ENCODE measurements around the gene FGF22. TPM values are rescaled to one million over a fixed set of nuclear protein-coding genes. Genes with fewer than 3 reads are reported as not detected.

The FGF22 gene
- total and polyA plus RNA-seq, 10 of the 15 experiments (the other 5 are each of a cell fraction or from before 2014, with no cell fraction given) = 0.05 TPM; not detected in 9

DNA sequence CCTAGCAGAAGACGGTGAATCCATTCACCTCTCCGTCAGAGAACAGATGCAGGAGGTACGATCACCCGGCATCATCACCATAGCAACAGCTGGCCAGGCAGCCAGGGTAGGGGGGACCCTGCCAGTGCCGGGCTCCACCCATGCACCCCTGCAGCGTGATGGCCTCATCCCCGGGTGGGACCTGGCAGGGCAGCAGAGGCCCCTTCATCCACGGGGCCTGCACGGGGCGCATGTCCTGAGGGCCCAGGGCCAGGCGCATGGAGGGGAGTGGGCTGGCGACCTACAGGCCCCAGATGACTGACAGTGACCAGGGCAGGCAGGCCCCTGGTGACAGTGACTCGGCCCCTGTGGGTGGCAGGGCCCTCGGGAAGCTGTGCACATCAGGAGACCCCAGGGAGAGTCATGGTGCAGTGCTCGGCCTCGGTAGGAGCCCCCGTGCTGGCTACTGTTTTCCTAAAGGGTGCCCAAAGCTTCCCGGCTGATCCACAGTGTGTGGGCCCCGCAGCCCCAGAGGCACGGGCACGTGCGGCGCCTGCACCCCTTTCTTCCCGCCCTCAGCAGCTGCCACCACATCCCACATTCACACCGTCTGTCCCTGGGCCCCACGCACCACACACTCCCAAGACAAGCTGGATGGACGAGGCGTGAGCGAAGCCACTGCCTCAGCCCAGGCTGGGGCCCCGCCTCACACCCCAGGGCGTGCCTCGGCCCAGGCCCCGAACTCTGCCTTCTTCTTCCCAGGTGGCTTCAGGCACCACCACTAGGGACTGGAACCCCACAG is 18.6 kb downstream of the FGF22 start:
- no peak for ATAC-seq
- no peaks in the 10 kb centered on the region for H3K9me3 ChIP-seq (replicated peaks; ENCODE audit: control insufficient read depth, insufficient read depth, low read length)
- in situ Hi-C loops (cut with MboI) = no loop called here
- H3K79me2 ChIP-seq (ENCODE audit: control insufficient read depth, insufficient read depth, low read length) = peaks cover 92% of the 10 kb centered on the region
- FAIRE-seq = no peak
- H2AFZ ChIP-seq (ENCODE audit: control insufficient read depth, low read depth, low read length) = no peak overlapping the region
- H3K9ac ChIP-seq (ENCODE audit: control insufficient read depth, insufficient read depth, low read length) = no peak overlapping the region
- H3K27ac ChIP-seq (ENCODE audit: control insufficient read depth, insufficient read depth) = no peak overlapping the region
- BruUV-seq (replicated peaks) = no TSS peak
- 78% methylated on average over 28 of the region's 33 CpGs for WGBS (ENCODE audit: insufficient coverage, insufficient replicate concordance, low lambda C conversion rate, missing lambda C conversion rate)
- TF ChIP-seq ZBTB33 (IDR thresholded peaks at IDR 0.05) (no peak), POLR2A (IDR thresholded peaks at IDR 0.05; ENCODE audit: low read depth, low read length) (peak; percentile 58)
- no peak for DNase-seq (ENCODE audit: low read depth, low spot score)
- peaks cover 10% of the 10 kb centered on the region; the same call in 1 of the 2 replicates for H3K4me1 ChIP-seq (ENCODE audit: control insufficient read depth, insufficient read depth, low read length)
- intact Hi-C loops (cut with micrococcal nuclease; ENCODE audit: unreplicated experiment) = no loop called here
- H3K27me3 ChIP-seq (replicated peaks in 1 of 2; ENCODE audit: control insufficient read depth in 2 of 2, insufficient read depth in 2 of 2, low read length in 1 of 2) = no peaks in the 10 kb centered on the region
- ChIA-PET CTCF (no interaction called here), SMC1A (ENCODE audit: uncharacterized antibody, unreplicated experiment) (no interaction called here), POLR2A (no interaction called here), RAD21 (ENCODE audit: unreplicated experiment) (no interaction called here)
- peak overlapping the region; percentile 25; the same call in 1 of the 2 replicates for H3K4me2 ChIP-seq (ENCODE audit: control insufficient read depth, insufficient read depth)
- H3K36me3 ChIP-seq (ENCODE audit: control insufficient read depth in 2 of 2, insufficient read depth in 2 of 2, low read length in 1 of 2) = peaks cover 7 to 37% of the 10 kb centered on the region in 2 experiments
- no peak overlapping the region for H3K4me3 ChIP-seq
- peaks cover 20% of the 10 kb centered on the region for H4K20me1 ChIP-seq (ENCODE audit: control insufficient read depth, insufficient read depth)

DNA sequence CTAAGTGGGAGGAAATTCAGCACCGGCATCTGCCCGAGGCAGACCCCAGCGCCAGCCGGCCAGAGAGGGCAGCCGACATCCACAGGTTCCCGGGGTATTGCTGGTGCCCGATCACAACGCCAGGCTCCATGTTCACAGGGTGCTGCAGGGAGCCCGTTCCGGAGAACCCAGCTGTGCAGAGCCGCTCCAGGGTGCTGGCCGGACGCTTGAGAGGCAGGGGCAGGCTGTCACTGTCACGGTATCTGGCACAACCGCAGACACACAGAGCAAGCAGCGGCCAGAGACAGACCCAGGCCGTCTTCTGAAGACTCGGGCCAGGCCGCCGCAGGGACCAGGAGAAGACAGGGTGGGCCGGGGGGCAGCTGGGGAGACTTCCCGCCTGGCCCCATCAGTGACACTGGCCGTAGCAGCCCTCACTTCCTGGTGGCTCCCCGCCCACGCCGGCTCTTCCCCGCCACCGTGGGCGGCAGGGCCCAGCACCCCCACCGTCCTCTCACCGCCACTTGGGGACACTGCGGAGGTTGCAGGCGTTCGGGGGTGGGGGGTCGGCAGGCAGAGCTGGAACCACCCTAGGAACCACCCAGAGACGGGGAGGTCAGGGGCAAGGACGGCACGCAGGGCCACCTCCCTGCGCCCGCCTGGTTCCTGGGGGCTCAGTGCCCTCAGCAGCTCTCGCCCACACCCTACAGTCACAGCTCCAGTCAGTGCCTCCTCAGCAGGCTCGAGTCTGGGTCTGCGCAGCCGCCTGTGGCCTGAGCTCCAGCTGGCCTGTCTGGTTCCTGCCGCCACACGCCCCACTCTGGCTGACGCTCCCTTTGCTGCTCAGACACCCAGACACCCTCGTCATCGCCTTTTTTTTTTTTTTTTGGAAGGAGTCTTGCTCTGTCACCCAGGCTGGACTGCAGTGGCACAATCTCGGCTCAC is 19.5 kb downstream of the FGF22 start:
- Histone ChIP-seq H2AFZ (ENCODE audit: control insufficient read depth, low read depth, low read length) (no peak overlapping the region), H3K4me3 (no peak overlapping the region), H3K4me1 (ENCODE audit: control insufficient read depth, insufficient read depth, low read length) (peaks cover 15% of the 10 kb centered on the region; the same call in 1 of the 2 replicates), H3K9me3 (replicated peaks; ENCODE audit: control insufficient read depth, insufficient read depth, low read length) (no peaks in the 10 kb centered on the region), H3K36me3 (ENCODE audit: control insufficient read depth in 2 of 2, insufficient read depth in 2 of 2, low read length in 1 of 2) (peaks cover 4 to 29% of the 10 kb centered on the region in 2 experiments; a peak in 3 of 4 replicates), H3K27ac (ENCODE audit: control insufficient read depth, insufficient read depth) (no peak overlapping the region), H3K79me2 (ENCODE audit: control insufficient read depth, insufficient read depth, low read length) (peaks cover 82% of the 10 kb centered on the region), H4K20me1 (ENCODE audit: control insufficient read depth, insufficient read depth) (peaks cover 15% of the 10 kb centered on the region), H3K4me2 (ENCODE audit: control insufficient read depth, insufficient read depth) (peak overlapping the region; percentile 98), H3K9ac (ENCODE audit: control insufficient read depth, insufficient read depth, low read length) (no peak overlapping the region), H3K27me3 (replicated peaks in 1 of 2; ENCODE audit: control insufficient read depth in 2 of 2, insufficient read depth in 2 of 2, low read length in 1 of 2) (no peaks in the 10 kb centered on the region)
- RAD21 ChIA-PET (ENCODE audit: unreplicated experiment) = no interaction called here
- FAIRE-seq = no peak
- in situ Hi-C loops (cut with MboI) = no loop called here
- DNase-seq (ENCODE audit: low read depth, low spot score) = no peak
- CTCF ChIA-PET = no interaction called here
- WGBS (ENCODE audit: insufficient coverage, insufficient replicate concordance, low lambda C conversion rate, missing lambda C conversion rate) = 30% methylated on average over 45 of the region's 50 CpGs
- POLR2A ChIA-PET = no interaction called here
- intact Hi-C loops (cut with micrococcal nuclease; ENCODE audit: unreplicated experiment) = no loop called here
- SMC1A ChIA-PET (ENCODE audit: uncharacterized antibody, unreplicated experiment) = no interaction called here
- no TSS peak for BruUV-seq (replicated peaks)
- ATAC-seq = no peak
- no peak for TF ChIP-seq CHD2 (IDR thresholded peaks at IDR 0.05; ENCODE audit: borderline replicate concordance, low read depth, low read length)
- no peak for TF ChIP-seq KDM1A (IDR thresholded peaks at IDR 0.05; ENCODE audit: borderline replicate concordance)
- TF ChIP-seq, protein P1, sequence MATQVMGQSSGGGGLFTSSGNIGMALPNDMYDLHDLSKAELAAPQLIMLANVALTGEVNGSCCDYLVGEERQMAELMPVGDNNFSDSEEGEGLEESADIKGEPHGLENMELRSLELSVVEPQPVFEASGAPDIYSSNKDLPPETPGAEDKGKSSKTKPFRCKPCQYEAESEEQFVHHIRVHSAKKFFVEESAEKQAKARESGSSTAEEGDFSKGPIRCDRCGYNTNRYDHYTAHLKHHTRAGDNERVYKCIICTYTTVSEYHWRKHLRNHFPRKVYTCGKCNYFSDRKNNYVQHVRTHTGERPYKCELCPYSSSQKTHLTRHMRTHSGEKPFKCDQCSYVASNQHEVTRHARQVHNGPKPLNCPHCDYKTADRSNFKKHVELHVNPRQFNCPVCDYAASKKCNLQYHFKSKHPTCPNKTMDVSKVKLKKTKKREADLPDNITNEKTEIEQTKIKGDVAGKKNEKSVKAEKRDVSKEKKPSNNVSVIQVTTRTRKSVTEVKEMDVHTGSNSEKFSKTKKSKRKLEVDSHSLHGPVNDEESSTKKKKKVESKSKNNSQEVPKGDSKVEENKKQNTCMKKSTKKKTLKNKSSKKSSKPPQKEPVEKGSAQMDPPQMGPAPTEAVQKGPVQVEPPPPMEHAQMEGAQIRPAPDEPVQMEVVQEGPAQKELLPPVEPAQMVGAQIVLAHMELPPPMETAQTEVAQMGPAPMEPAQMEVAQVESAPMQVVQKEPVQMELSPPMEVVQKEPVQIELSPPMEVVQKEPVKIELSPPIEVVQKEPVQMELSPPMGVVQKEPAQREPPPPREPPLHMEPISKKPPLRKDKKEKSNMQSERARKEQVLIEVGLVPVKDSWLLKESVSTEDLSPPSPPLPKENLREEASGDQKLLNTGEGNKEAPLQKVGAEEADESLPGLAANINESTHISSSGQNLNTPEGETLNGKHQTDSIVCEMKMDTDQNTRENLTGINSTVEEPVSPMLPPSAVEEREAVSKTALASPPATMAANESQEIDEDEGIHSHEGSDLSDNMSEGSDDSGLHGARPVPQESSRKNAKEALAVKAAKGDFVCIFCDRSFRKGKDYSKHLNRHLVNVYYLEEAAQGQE (IDR thresholded peaks at IDR 0.05; ENCODE audit: low read depth, low read length) = no peak
- TF ChIP-seq DPF2 (IDR thresholded peaks at IDR 0.05) = no peak
- no peak for TF ChIP-seq ASH2L (IDR thresholded peaks at IDR 0.05; ENCODE audit: borderline replicate concordance, low read depth)

All from GM12878 (cell line).